ENCODE measurements around the gene POP4. TPM values are rescaled to one million over a fixed set of nuclear protein-coding genes. Genes with fewer than 3 reads are reported as not detected.
A peak's percentile ranks its signal among the peaks of the same experiment; 100 is the strongest.
"Not testable (repeated sequence)": the region's sequence is repeated elsewhere in the genome, so short reads cannot be mapped to it uniquely, and the experiment has no call there.

Gene POP4
- total and polyA plus RNA-seq, 2 experiments from 2014 or later: 68.9 to 91.8 TPM

GRCh38 chr19:29624489-29625185, 18.6 kb downstream of the POP4 start:
- Histone ChIP-seq H2AFZ (no peak overlapping the region), H3K27ac (no peak overlapping the region), H3K27me3 (no peaks in the 10 kb centered on the region), H4K20me1 (ENCODE audit: insufficient read depth, poor library complexity, severe bottlenecking) (no peaks in the 10 kb centered on the region), H3K79me2 (no peaks in the 10 kb centered on the region), H3K9me2 (replicated peaks; ENCODE audit: insufficient read depth) (no peaks in the 10 kb centered on the region), H3K4me2 (no peak overlapping the region), H3K9me3 (ENCODE audit: low read depth) (no peaks in the 10 kb centered on the region), H3K4me1 (ENCODE audit: insufficient read depth) (no peaks in the 10 kb centered on the region), H3K4me3 (no peak overlapping the region), H3K36me3 (replicated peaks; ENCODE audit: insufficient read depth, low read depth) (no peaks in the 10 kb centered on the region)
- no peak for DNase-seq (ENCODE audit: low spot score)
- 89% methylated on average over 6 of the region's 6 CpGs for WGBS (ENCODE audit: low lambda C conversion rate, missing lambda C conversion rate)
- TF ChIP-seq EZH2 (IDR thresholded peaks at IDR 0.05; ENCODE audit: borderline replicate concordance) (no peak), CTCF (IDR thresholded peaks at IDR 0.05; ENCODE audit: poor library complexity) (no peak), EZH2phosphoT487 (IDR thresholded peaks at IDR 0.05; ENCODE audit: low read depth, severe bottlenecking, unreplicated experiment) (no peak)

- Histone ChIP-seq H3K27ac (peak overlapping the region; percentile 52), H3K79me2 (no peaks in the 10 kb centered on the region), H2AFZ (no peak overlapping the region), H3K9me2 (replicated peaks; ENCODE audit: insufficient read depth) (no peaks in the 10 kb centered on the region), H4K20me1 (ENCODE audit: insufficient read depth, poor library complexity, severe bottlenecking) (no peaks in the 10 kb centered on the region), H3K4me2 (no peak overlapping the region), H3K36me3 (replicated peaks; ENCODE audit: insufficient read depth, low read depth) (no peaks in the 10 kb centered on the region), H3K4me3 (no peak overlapping the region), H3K27me3 (no peaks in the 10 kb centered on the region), H3K9me3 (ENCODE audit: low read depth) (no peaks in the 10 kb centered on the region), H3K4me1 (ENCODE audit: insufficient read depth) (no peaks in the 10 kb centered on the region)
- no peak for DNase-seq (ENCODE audit: low spot score)
- WGBS (ENCODE audit: low lambda C conversion rate, missing lambda C conversion rate): 71% methylated on average over 9 of the region's 9 CpGs
- TF ChIP-seq EZH2phosphoT487 (IDR thresholded peaks at IDR 0.05; ENCODE audit: low read depth, severe bottlenecking, unreplicated experiment): no peak
Measured at GRCh38 chr19:29625186-29625651, 19.1 kb downstream of the POP4 start.

GRCh38 chr19:29626386-29626785, 20.3 kb downstream of the POP4 start:
- no peak overlapping the region for H3K27ac ChIP-seq
- H3K4me3 ChIP-seq: no peak overlapping the region
- no peaks in the 10 kb centered on the region for H3K9me2 ChIP-seq (replicated peaks; ENCODE audit: insufficient read depth)
- WGBS (ENCODE audit: low lambda C conversion rate, missing lambda C conversion rate): 94% methylated on average over 7 of the region's 7 CpGs
- no peak overlapping the region for H3K4me2 ChIP-seq
- no peak for DNase-seq (ENCODE audit: low spot score)
- no peak overlapping the region for H2AFZ ChIP-seq
- no peaks in the 10 kb centered on the region for H3K9me3 ChIP-seq (ENCODE audit: low read depth)
- no peaks in the 10 kb centered on the region for H3K4me1 ChIP-seq (ENCODE audit: insufficient read depth)
- H4K20me1 ChIP-seq (ENCODE audit: insufficient read depth, poor library complexity, severe bottlenecking): no peaks in the 10 kb centered on the region
- H3K79me2 ChIP-seq: no peaks in the 10 kb centered on the region
- H3K27me3 ChIP-seq: no peaks in the 10 kb centered on the region
- no peaks in the 10 kb centered on the region for H3K36me3 ChIP-seq (replicated peaks; ENCODE audit: insufficient read depth, low read depth)
- no peak for TF ChIP-seq EZH2phosphoT487 (IDR thresholded peaks at IDR 0.05; ENCODE audit: low read depth, severe bottlenecking, unreplicated experiment)
- TF ChIP-seq EZH2 (IDR thresholded peaks at IDR 0.05; ENCODE audit: borderline replicate concordance): no peak
- TF ChIP-seq CTCF (IDR thresholded peaks at IDR 0.05; ENCODE audit: poor library complexity): no peak

GRCh38 chr19:29626832-29627231, 20.7 kb downstream of the POP4 start:
- H3K4me1 ChIP-seq (ENCODE audit: insufficient read depth); H3K36me3 ChIP-seq (replicated peaks; ENCODE audit: insufficient read depth, low read depth); H3K79me2 ChIP-seq; H3K4me2 ChIP-seq; H2AFZ ChIP-seq; H3K9me2 ChIP-seq (replicated peaks; ENCODE audit: insufficient read depth); H3K9me3 ChIP-seq (ENCODE audit: low read depth); H3K27me3 ChIP-seq; H3K27ac ChIP-seq; H4K20me1 ChIP-seq (ENCODE audit: insufficient read depth, poor library complexity, severe bottlenecking); DNase-seq (ENCODE audit: low spot score); H3K4me3 ChIP-seq: not testable (repeated sequence)
- WGBS (ENCODE audit: low lambda C conversion rate, missing lambda C conversion rate): 95% methylated on average over 9 of the region's 9 CpGs

Data from hepatocyte (in vitro differentiated cells).